H9 (cell line): ENCODE results near the gene BYSL. TPM values are rescaled to one million over a fixed set of nuclear protein-coding genes. Genes with fewer than 3 reads are reported as not detected.

Experiments
- DNase-seq: peaks from one replicate; pipeline ENCODE4 v3.0.0-alpha.2; 2017
- H2AFZ ChIP-seq: one replicate; pipeline ENCODE4 v1.6.1; 2013; ENCODE audit warnings: mild to moderate bottlenecking, low read length, control low read depth, moderate library complexity
- H2AK5ac ChIP-seq: 2 replicates; pipeline ENCODE4 v1.6.1; 2013; ENCODE audit warnings: low read length, control low read depth, mixed read lengths; ENCODE audit not compliant: insufficient read length
- H2BK120ac ChIP-seq: one replicate; pipeline ENCODE4 v1.6.1; 2013; ENCODE audit warnings: low read depth, mild to moderate bottlenecking, low read length, control low read depth, inconsistent platforms; ENCODE audit not compliant: poor library complexity, severe bottlenecking
- H2BK12ac ChIP-seq: 2 replicates; pipeline ENCODE4 v1.6.1; 2013; ENCODE audit warnings: low read length, control low read depth, mixed read lengths, low read depth; ENCODE audit not compliant: insufficient read length
- H2BK15ac ChIP-seq: 2 replicates; pipeline ENCODE4 v1.6.1; 2013; ENCODE audit warnings: low read depth, low read length, control low read depth
- H2BK20ac ChIP-seq: one replicate; pipeline ENCODE4 v1.6.1; 2013; ENCODE audit warnings: low read depth, mild to moderate bottlenecking, low read length, control low read depth, inconsistent platforms; ENCODE audit not compliant: poor library complexity, severe bottlenecking
- H2BK5ac ChIP-seq: 2 replicates; pipeline ENCODE4 v1.6.1; 2013; ENCODE audit warnings: low read length, control low read depth, mixed read lengths; ENCODE audit not compliant: insufficient read length
- H3K14ac ChIP-seq: 2 replicates; pipeline ENCODE4 v1.6.1; 2013; ENCODE audit warnings: low read length, control low read depth; ENCODE audit not compliant: insufficient read depth
- H3K18ac ChIP-seq: 2 replicates; pipeline ENCODE4 v1.6.1; 2013; ENCODE audit warnings: low read depth, mild to moderate bottlenecking, mixed read lengths, low read length, control low read depth; ENCODE audit not compliant: insufficient read length
- H3K23ac ChIP-seq: 2 replicates; pipeline ENCODE4 v1.6.1; 2013; ENCODE audit warnings: low read length, control low read depth, mixed read lengths, low read depth; ENCODE audit not compliant: insufficient read length
- H3K23me2 ChIP-seq: 2 replicates; pipeline ENCODE4 v1.6.1; 2013; ENCODE audit warnings: low read depth, mild to moderate bottlenecking, mixed read lengths, low read length, control low read depth; ENCODE audit not compliant: insufficient read length, poor library complexity, severe bottlenecking
- H3K27ac ChIP-seq: 2 replicates; pipeline ENCODE4 v1.5.1; 2013; ENCODE audit warnings: low read length, control low read depth, mixed read lengths, low read depth; ENCODE audit not compliant: insufficient read length
- H3K27me3 ChIP-seq: 2 replicates; pipeline ENCODE4 v1.6.1; 2013; ENCODE audit warnings: low read length, control low read depth, inconsistent platforms; ENCODE audit not compliant: insufficient read depth
- H3K4ac ChIP-seq: 2 replicates; pipeline ENCODE4 v1.6.1; 2013; ENCODE audit warnings: low read depth, mild to moderate bottlenecking, control low read depth, inconsistent platforms, low read length, moderate library complexity
- H3K4me1 ChIP-seq: 2 replicates; pipeline ENCODE4 v1.6.1; 2013; ENCODE audit warnings: low read length, control low read depth, inconsistent platforms; ENCODE audit not compliant: insufficient read depth
- H3K4me2 ChIP-seq: 2 replicates; pipeline ENCODE4 v1.6.1; 2013; ENCODE audit warnings: low read length, control low read depth, mixed read lengths; ENCODE audit not compliant: insufficient read length, insufficient read depth
- H3K56ac ChIP-seq: 2 replicates; pipeline ENCODE4 v1.6.1; 2013; ENCODE audit warnings: low read depth, mild to moderate bottlenecking, mixed read lengths, low read length, control low read depth; ENCODE audit not compliant: insufficient read length
- H3K79me1 ChIP-seq: 2 replicates; pipeline ENCODE4 v1.6.1; 2013; ENCODE audit warnings: low read depth, mild to moderate bottlenecking, moderate library complexity, low read length, control low read depth, inconsistent platforms; ENCODE audit not compliant: insufficient read depth, poor library complexity, severe bottlenecking
- H3K79me2 ChIP-seq: 2 replicates; pipeline ENCODE4 v1.6.1; 2013; ENCODE audit warnings: low read length, control low read depth, inconsistent platforms; ENCODE audit not compliant: insufficient read depth
- H3K9ac ChIP-seq: 2 replicates; pipeline ENCODE4 v1.6.1; 2013; ENCODE audit warnings: low read length, control low read depth, mixed read lengths; ENCODE audit not compliant: insufficient read length; ENCODE audit errors: extremely low read depth
- H3K9me3 ChIP-seq: one replicate; pipeline ENCODE4 v1.6.1; 2013; ENCODE audit warnings: low read depth, low read length, inconsistent platforms; ENCODE audit not compliant: control insufficient read depth
- H3T11ph ChIP-seq: one replicate; pipeline ENCODE4 v1.6.1; 2013; ENCODE audit warnings: mild to moderate bottlenecking, low read length, control low read depth, inconsistent platforms
- H4K20me1 ChIP-seq: one replicate; pipeline ENCODE4 v1.6.1; 2013; ENCODE audit not compliant: control insufficient read depth, insufficient read length, insufficient read depth
- H4K5ac ChIP-seq: 2 replicates; pipeline ENCODE4 v1.6.1; 2013; ENCODE audit warnings: low read depth, mild to moderate bottlenecking, mixed read lengths, low read length, control low read depth; ENCODE audit not compliant: insufficient read length
- H4K8ac ChIP-seq: replicated peaks from 2 replicates; pipeline ENCODE4 v1.6.1; 2013; ENCODE audit warnings: low read length, control low read depth, mixed read lengths, low read depth; ENCODE audit not compliant: insufficient read length
- H4K91ac ChIP-seq: 2 replicates; pipeline ENCODE4 v1.6.1; 2013; ENCODE audit warnings: low read depth, mild to moderate bottlenecking, moderate library complexity, mixed read lengths, low read length, control low read depth; ENCODE audit not compliant: insufficient read length
- H3K27ac Mint-ChIP-seq, 3 experiments: 2 replicates in 2 of 3; 3 replicates in 1 of 3; pipeline ENCODE4 v1.8.0; 2020 to 2021; ENCODE audit warnings: mixed read lengths in 3 of 3, mild to moderate bottlenecking in 1 of 3, moderate library complexity in 1 of 3
- H3K27me3 Mint-ChIP-seq: 2 replicates; pipeline ENCODE4 v1.8.0; 2021; ENCODE audit warnings: low read depth, mild to moderate bottlenecking, moderate library complexity, mixed read lengths
- H3K36me3 Mint-ChIP-seq, 3 experiments: 2 replicates in 2 of 3; 3 replicates in 1 of 3; pipeline ENCODE4 v1.8.0; 2020 to 2021; ENCODE audit warnings: low read depth in 3 of 3, mixed read lengths in 3 of 3; ENCODE audit not compliant: insufficient read depth in 1 of 3
- H3K4me1 Mint-ChIP-seq, 2 experiments: 2 replicates each; pipeline ENCODE4 v1.8.0; 2020; ENCODE audit warnings: mixed read lengths in 2 of 2
- H3K4me3 Mint-ChIP-seq, 2 experiments: 2 replicates in 1 of 2; 3 replicates in 1 of 2; pipeline ENCODE4 v1.8.0; 2020 to 2021; ENCODE audit warnings: mild to moderate bottlenecking in 2 of 2, mixed read lengths in 2 of 2, moderate library complexity in 1 of 2
- H3K9me3 Mint-ChIP-seq, 2 experiments: 2 replicates in 1 of 2; 3 replicates in 1 of 2; pipeline ENCODE4 v1.8.0; 2020; ENCODE audit warnings: mild to moderate bottlenecking in 2 of 2, mixed read lengths in 2 of 2, moderate library complexity in 1 of 2
- whole genome bisulfite sequencing: extraction: QIAGEN DNeasy Blood & Tissue Kit; methylation state at CpG from one replicate; pipeline ENCODE4 v1.1.7; 2013; ENCODE audit warnings: missing lambda C conversion rate, low lambda C conversion rate, mixed read lengths; ENCODE audit not compliant: insufficient read length; ENCODE audit errors: extremely low coverage; 5-methylcytosine and 5-hydroxymethylcytosine counted together
- total RNA-seq: library from RNA; stranded (reverse); gene quantifications from 2 replicates; pipeline ENCODE4 v1.2.1, GENCODE V29; 2021
- TF ChIP-seq, protein P1 (sequence below): fragments of 200-600 bp; sonication (generic); conservative IDR thresholded peaks from 3 replicates; pipeline ENCODE4 v1.8.0; 2021; ENCODE audit warnings: antibody characterized with exemption, mild to moderate bottlenecking

The BYSL gene
- total RNA-seq, 1 experiment from 2014 or later = 71.1 TPM

DNA sequence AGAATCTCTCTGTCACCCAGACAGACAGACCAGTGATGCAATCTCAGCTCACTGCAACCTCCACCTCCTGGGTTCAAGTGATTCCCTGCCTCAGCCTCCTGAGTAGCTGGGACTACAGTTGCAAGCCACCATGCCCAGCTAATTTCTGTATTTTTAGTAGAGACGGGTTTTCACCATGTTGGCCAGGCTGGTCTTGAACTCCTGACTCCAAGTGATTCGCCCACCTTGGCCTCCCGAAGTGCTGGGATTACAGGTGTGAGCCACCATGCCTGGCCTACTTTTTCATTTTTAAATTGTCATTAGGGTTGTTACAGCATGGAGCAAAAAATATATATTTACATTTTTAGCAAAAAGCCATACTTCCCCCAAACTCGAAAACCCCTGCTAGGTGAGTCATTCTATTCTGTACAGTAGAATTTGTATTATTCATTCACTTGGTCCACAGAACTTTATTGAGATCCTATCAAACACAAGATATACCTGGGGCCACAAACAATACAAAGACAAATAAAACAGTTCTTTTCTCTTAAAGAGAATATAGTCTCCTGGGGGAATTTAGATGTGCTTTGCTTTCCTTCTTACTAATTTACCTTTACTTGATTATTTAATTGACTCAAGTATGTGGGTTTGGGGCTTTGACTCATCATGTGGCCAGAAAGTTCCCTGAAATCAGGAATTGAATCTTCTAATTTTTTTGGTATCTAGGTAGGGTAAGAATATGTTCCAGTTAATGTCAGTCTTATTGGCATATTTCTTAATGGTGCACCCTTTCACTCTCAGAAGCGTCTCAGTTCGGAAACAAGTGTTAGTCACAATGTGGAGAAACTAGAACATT is 36.9 kb downstream of the BYSL start:
- Histone ChIP-seq H3K79me1 (no peaks in the 10 kb centered on the region), H3K9ac (no peak overlapping the region), H3K18ac (no peak overlapping the region), H3K27ac (no peak overlapping the region), H2AK5ac (no peak overlapping the region), H3K27me3 (no peaks in the 10 kb centered on the region), H4K91ac (no peak overlapping the region), H3K79me2 (no peaks in the 10 kb centered on the region), H4K20me1 (no peaks in the 10 kb centered on the region), H2BK12ac (no peak overlapping the region), H3K56ac (no peak overlapping the region), H2BK20ac (no peak overlapping the region), H3K23ac (no peak overlapping the region), H3K4ac (no peak overlapping the region), H3T11ph (no peak overlapping the region), H3K23me2 (no peaks in the 10 kb centered on the region), H4K5ac (no peak overlapping the region), H2BK15ac (no peak overlapping the region), H3K4me2 (no peak overlapping the region), H2BK5ac (no peak overlapping the region), H3K14ac (no peak overlapping the region), H3K9me3 (no peaks in the 10 kb centered on the region), H4K8ac (no peak overlapping the region), H3K4me1 (no peaks in the 10 kb centered on the region), H2AFZ (no peak overlapping the region), H2BK120ac (no peak overlapping the region)
- DNase-seq = no peak
- peaks cover 6 to 16% of the 10 kb centered on the region in 2 experiments for H3K4me1 Mint-ChIP-seq
- peaks cover 1% of the 10 kb centered on the region for H3K27me3 Mint-ChIP-seq
- no peaks in the 10 kb centered on the region for H3K9me3 Mint-ChIP-seq
- no CpG with 5 or more reads among the region's 6 CpGs for WGBS
- no peaks in the 10 kb centered on the region for H3K36me3 Mint-ChIP-seq
- H3K27ac Mint-ChIP-seq = no peak overlapping the region
- TF ChIP-seq, protein P1, sequence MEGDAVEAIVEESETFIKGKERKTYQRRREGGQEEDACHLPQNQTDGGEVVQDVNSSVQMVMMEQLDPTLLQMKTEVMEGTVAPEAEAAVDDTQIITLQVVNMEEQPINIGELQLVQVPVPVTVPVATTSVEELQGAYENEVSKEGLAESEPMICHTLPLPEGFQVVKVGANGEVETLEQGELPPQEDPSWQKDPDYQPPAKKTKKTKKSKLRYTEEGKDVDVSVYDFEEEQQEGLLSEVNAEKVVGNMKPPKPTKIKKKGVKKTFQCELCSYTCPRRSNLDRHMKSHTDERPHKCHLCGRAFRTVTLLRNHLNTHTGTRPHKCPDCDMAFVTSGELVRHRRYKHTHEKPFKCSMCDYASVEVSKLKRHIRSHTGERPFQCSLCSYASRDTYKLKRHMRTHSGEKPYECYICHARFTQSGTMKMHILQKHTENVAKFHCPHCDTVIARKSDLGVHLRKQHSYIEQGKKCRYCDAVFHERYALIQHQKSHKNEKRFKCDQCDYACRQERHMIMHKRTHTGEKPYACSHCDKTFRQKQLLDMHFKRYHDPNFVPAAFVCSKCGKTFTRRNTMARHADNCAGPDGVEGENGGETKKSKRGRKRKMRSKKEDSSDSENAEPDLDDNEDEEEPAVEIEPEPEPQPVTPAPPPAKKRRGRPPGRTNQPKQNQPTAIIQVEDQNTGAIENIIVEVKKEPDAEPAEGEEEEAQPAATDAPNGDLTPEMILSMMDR = no peak
- H3K4me3 Mint-ChIP-seq = no peak overlapping the region
